Middle frontal gyrus (tissue), 1 donor: ENCODE data around the gene RAB26.
"Not testable (repeated sequence)": the region's sequence is repeated elsewhere in the genome, so short reads cannot be mapped to it uniquely, and the experiment has no call there.

Experiments used
- DNase-seq: peaks from one replicate; pipeline ENCODE4 v3.0.0-alpha.2; 2015; ENCODE audit warnings: low spot score; ENCODE audit errors: extremely low spot score

Gene RAB26

GRCh38 chr16:2116428-2116827, 32.0 kb upstream of the RAB26 start:
- not testable (repeated sequence) for DNase-seq

GRCh38 chr16:2117341-2117740, 31.1 kb upstream of the RAB26 start:
- not testable (repeated sequence) for DNase-seq

GRCh38 chr16:2117960-2118722, 30.3 kb upstream of the RAB26 start:
- DNase-seq, result not testable (repeated sequence)

GRCh38 chr16:2121325-2121724, 27.1 kb upstream of the RAB26 start:
- peak; percentile 62 for DNase-seq

- no peak for DNase-seq
These were observed 26.6 kb upstream of the RAB26 start for GRCh38 chr16:2121853-2122252.

GRCh38 chr16:2122429-2122828, 26.0 kb upstream of the RAB26 start:
- no peak for DNase-seq

GRCh38 chr16:2122934-2123683, 25.3 kb upstream of the RAB26 start:
- DNase-seq, result not testable (repeated sequence)

- DNase-seq, result not testable (repeated sequence)
These were observed 24.6 kb upstream of the RAB26 start for GRCh38 chr16:2123706-2124376.

GRCh38 chr16:2124377-2124693, 24.1 kb upstream of the RAB26 start:
- not testable (repeated sequence) for DNase-seq

GRCh38 chr16:2124694-2125444, 23.6 kb upstream of the RAB26 start:
- not testable (repeated sequence) for DNase-seq

GRCh38 chr16:2125609-2126008, 22.8 kb upstream of the RAB26 start:
- not testable (repeated sequence) for DNase-seq

GRCh38 chr16:2126161-2126743, 22.2 kb upstream of the RAB26 start:
- DNase-seq, result peak; percentile 22

- DNase-seq, result not testable (repeated sequence)
These were observed 21.4 kb upstream of the RAB26 start for GRCh38 chr16:2126928-2127556.

GRCh38 chr16:2127630-2128280, 20.7 kb upstream of the RAB26 start:
- DNase-seq, result not testable (repeated sequence)

- not testable (repeated sequence) for DNase-seq
These were observed 19.2 kb upstream of the RAB26 start for GRCh38 chr16:2129251-2129650.

GRCh38 chr16:2129890-2130447, 18.5 kb upstream of the RAB26 start:
- not testable (repeated sequence) for DNase-seq

- DNase-seq, result not testable (repeated sequence)
These were observed 14.6 kb upstream of the RAB26 start for GRCh38 chr16:2133797-2134196.

GRCh38 chr16:2135071-2135470, 13.4 kb upstream of the RAB26 start:
- DNase-seq, result not testable (repeated sequence)

- peak; percentile 73 for DNase-seq
These were observed 12.5 kb upstream of the RAB26 start, which contains the start of gene PKD1 for GRCh38 chr16:2135770-2136490. Gene PKD1, minus strand, starts transcription at chr16:2135898. Its CDS starts 209 bp downstream, at chr16:2135689.
